ENCODE measurements around the gene TSC2. TPM values are rescaled to one million over a fixed set of nuclear protein-coding genes. Genes with fewer than 3 reads are reported as not detected.

The TSC2 gene
- polyA plus RNA-seq, 1 donor from 2014 or later, result 30.3 TPM

- Mint-ChIP-seq H3K36me3 (peaks cover 1% of the 10 kb centered on the region), H3K27ac (no peak overlapping the region), H3K27me3 (no peaks in the 10 kb centered on the region), H3K9me3 (no peaks in the 10 kb centered on the region), H3K4me1 (no peaks in the 10 kb centered on the region), H3K4me3 (no peak overlapping the region)
Measured at GRCh38 chr16:2058420-2058819, 10.6 kb downstream of the TSC2 start.

GRCh38 chr16:2058872-2059271, 11.1 kb downstream of the TSC2 start:
- peaks cover 1% of the 10 kb centered on the region for H3K36me3 Mint-ChIP-seq
- no peaks in the 10 kb centered on the region for H3K4me1 Mint-ChIP-seq
- no peaks in the 10 kb centered on the region for H3K9me3 Mint-ChIP-seq
- H3K27ac Mint-ChIP-seq, result no peak overlapping the region
- H3K4me3 Mint-ChIP-seq, result no peak overlapping the region
- H3K27me3 Mint-ChIP-seq, result no peaks in the 10 kb centered on the region

- Mint-ChIP-seq H3K9me3 (no peaks in the 10 kb centered on the region), H3K27ac (peak overlapping the region in 1 of 3 donors; percentile 16), H3K27me3 (no peaks in the 10 kb centered on the region), H3K4me3 (no peak overlapping the region), H3K36me3 (peaks cover 1% of the 10 kb centered on the region), H3K4me1 (no peaks in the 10 kb centered on the region)
Measured at GRCh38 chr16:2060346-2060745, 12.6 kb downstream of the TSC2 start.

- Mint-ChIP-seq H3K4me3 (no peak overlapping the region), H3K4me1 (no peaks in the 10 kb centered on the region), H3K36me3 (peaks cover 5% of the 10 kb centered on the region), H3K27me3 (no peaks in the 10 kb centered on the region), H3K9me3 (peaks cover 0 to under 1% (median 0%) of the 10 kb centered on the region in 3 donors), H3K27ac (peak overlapping the region in 1 of 3 donors; percentile 16)
Measured at GRCh38 chr16:2061023-2061422, 13.2 kb downstream of the TSC2 start.

GRCh38 chr16:2061526-2061925, 13.7 kb downstream of the TSC2 start:
- H3K27ac Mint-ChIP-seq, result peak overlapping the region in 1 of 3 donors; percentile 86
- H3K27me3 Mint-ChIP-seq, result no peaks in the 10 kb centered on the region
- no peaks in the 10 kb centered on the region for H3K4me1 Mint-ChIP-seq
- no peak overlapping the region for H3K4me3 Mint-ChIP-seq
- H3K9me3 Mint-ChIP-seq, result peaks cover 0 to 2% (median 0%) of the 10 kb centered on the region in 3 donors
- H3K36me3 Mint-ChIP-seq, result peaks cover 6% of the 10 kb centered on the region

- H3K4me3 Mint-ChIP-seq, result no peak overlapping the region
- no peak overlapping the region for H3K27ac Mint-ChIP-seq
- H3K27me3 Mint-ChIP-seq, result no peaks in the 10 kb centered on the region
- H3K4me1 Mint-ChIP-seq, result no peaks in the 10 kb centered on the region
- peaks cover 0 to 2% (median 0%) of the 10 kb centered on the region in 3 donors for H3K9me3 Mint-ChIP-seq
- peaks cover 6% of the 10 kb centered on the region for H3K36me3 Mint-ChIP-seq
Measured at GRCh38 chr16:2062801-2063200, 15.0 kb downstream of the TSC2 start.

GRCh38 chr16:2063861-2064260, 16.1 kb downstream of the TSC2 start:
- Mint-ChIP-seq H3K4me1 (no peaks in the 10 kb centered on the region), H3K9me3 (peaks cover 0 to 2% (median 0%) of the 10 kb centered on the region in 3 donors), H3K36me3 (peaks cover 6% of the 10 kb centered on the region), H3K27ac (no peak overlapping the region), H3K4me3 (no peak overlapping the region), H3K27me3 (no peaks in the 10 kb centered on the region)

GRCh38 chr16:2064368-2064945, 16.7 kb downstream of the TSC2 start:
- no peaks in the 10 kb centered on the region for H3K27me3 Mint-ChIP-seq
- H3K4me3 Mint-ChIP-seq, result no peak overlapping the region
- no peak overlapping the region for H3K27ac Mint-ChIP-seq
- no peaks in the 10 kb centered on the region for H3K4me1 Mint-ChIP-seq
- H3K36me3 Mint-ChIP-seq, result peaks cover 6% of the 10 kb centered on the region
- H3K9me3 Mint-ChIP-seq, result peaks cover 0 to 2% (median 0%) of the 10 kb centered on the region in 3 donors

GRCh38 chr16:2066139-2066538, 18.4 kb downstream of the TSC2 start:
- H3K9me3 Mint-ChIP-seq, result peaks cover 0 to 2% (median 0%) of the 10 kb centered on the region in 3 donors

GRCh38 chr16:2070576-2071453, 23.0 kb downstream of the TSC2 start:
- peaks cover 0 to 2% (median 0%) of the 10 kb centered on the region in 3 donors for H3K9me3 Mint-ChIP-seq
- no peaks in the 10 kb centered on the region for H3K27me3 Mint-ChIP-seq
- peaks cover 4% of the 10 kb centered on the region for H3K36me3 Mint-ChIP-seq
- H3K4me1 Mint-ChIP-seq, result no peaks in the 10 kb centered on the region
- H3K4me3 Mint-ChIP-seq, result no peak overlapping the region
- no peak overlapping the region for H3K27ac Mint-ChIP-seq

More at GRCh38 chr16:2066139-2066538, 18.4 kb downstream of the TSC2 start:
- Mint-ChIP-seq H3K27me3 (no peaks in the 10 kb centered on the region), H3K27ac (no peak overlapping the region), H3K36me3 (peaks cover 6% of the 10 kb centered on the region), H3K4me1 (no peaks in the 10 kb centered on the region), H3K4me3 (no peak overlapping the region)

GRCh38 chr16:2071454-2072202, 23.8 kb downstream of the TSC2 start:
- H3K27ac Mint-ChIP-seq, result no peak overlapping the region
- H3K27me3 Mint-ChIP-seq, result no peaks in the 10 kb centered on the region
- H3K36me3 Mint-ChIP-seq, result peaks cover 2% of the 10 kb centered on the region
- no peak overlapping the region for H3K4me3 Mint-ChIP-seq
- no peaks in the 10 kb centered on the region for H3K4me1 Mint-ChIP-seq
- H3K9me3 Mint-ChIP-seq, result no peaks in the 10 kb centered on the region

GRCh38 chr16:2072926-2073325, 25.1 kb downstream of the TSC2 start:
- no peaks in the 10 kb centered on the region for H3K4me1 Mint-ChIP-seq
- H3K27ac Mint-ChIP-seq, result no peak overlapping the region
- H3K9me3 Mint-ChIP-seq, result no peaks in the 10 kb centered on the region

GRCh38 chr16:2074071-2074470, 26.3 kb downstream of the TSC2 start:
- Mint-ChIP-seq H3K36me3 (no peaks in the 10 kb centered on the region), H3K9me3 (no peaks in the 10 kb centered on the region), H3K27ac (no peak overlapping the region), H3K27me3 (no peaks in the 10 kb centered on the region), H3K4me1 (no peaks in the 10 kb centered on the region), H3K4me3 (no peak overlapping the region)

More at GRCh38 chr16:2072926-2073325, 25.1 kb downstream of the TSC2 start:
- H3K27me3 Mint-ChIP-seq, result no peaks in the 10 kb centered on the region
- H3K36me3 Mint-ChIP-seq, result peaks cover 2% of the 10 kb centered on the region
- H3K4me3 Mint-ChIP-seq, result no peak overlapping the region

- Mint-ChIP-seq H3K9me3 (no peaks in the 10 kb centered on the region), H3K36me3 (no peaks in the 10 kb centered on the region), H3K27me3 (no peaks in the 10 kb centered on the region), H3K27ac (no peak overlapping the region), H3K4me1 (no peaks in the 10 kb centered on the region), H3K4me3 (no peak overlapping the region)
Measured at GRCh38 chr16:2075631-2076030, 27.8 kb downstream of the TSC2 start.

Data from IgD-negative memory B cell (primary cell).